HFFc6 (cell line): ENCODE data around the gene SMPD2. TPM values are rescaled to one million over a fixed set of nuclear protein-coding genes. Genes with fewer than 3 reads are reported as not detected.
"Not testable (repeated sequence)": the region's sequence is repeated elsewhere in the genome, so short reads cannot be mapped to it uniquely, and the experiment has no call there.

Experiments
- DNase-seq: peaks from one replicate; pipeline ENCODE4 v3.0.0-alpha.2; 2018
- H3K27ac Mint-ChIP-seq: 2 replicates; pipeline ENCODE4 v1.8.0; 2020; ENCODE audit warnings: mild to moderate bottlenecking, mixed read lengths
- H3K27me3 Mint-ChIP-seq: 2 replicates; pipeline ENCODE4 v1.8.0; 2021; ENCODE audit warnings: mild to moderate bottlenecking, moderate library complexity, mixed read lengths; ENCODE audit not compliant: insufficient read depth
- H3K36me3 Mint-ChIP-seq: 2 replicates; pipeline ENCODE4 v1.8.0; 2021; ENCODE audit warnings: low read depth, mixed read lengths
- H3K4me1 Mint-ChIP-seq: 2 replicates; pipeline ENCODE4 v1.8.0; 2020; ENCODE audit warnings: low read depth, mixed read lengths
- H3K4me3 Mint-ChIP-seq: 2 replicates; pipeline ENCODE4 v1.8.0; 2020; ENCODE audit warnings: mild to moderate bottlenecking, moderate library complexity, mixed read lengths
- H3K9me3 Mint-ChIP-seq: 2 replicates; pipeline ENCODE4 v1.8.0; 2020; ENCODE audit warnings: mild to moderate bottlenecking, mixed read lengths
- total RNA-seq, 6 experiments: library from RNA; stranded (reverse); fragmentation: NEBNext Ultra II Directional; extraction: Animal tissue kit (Norgen Biotek cat#: 25700); gene quantifications; 2 replicates in 1 of 6; 3 replicates in 5 of 6; pipeline ENCODE4 v1.2.3, GENCODE V29; 2021
- TF ChIP-seq, protein P1 (sequence below): fragments of 200-600 bp; sonication (generic); IDR thresholded peaks from 2 replicates; pipeline ENCODE4 v1.5.0; 2021; ENCODE audit warnings: antibody characterized with exemption, mild to moderate bottlenecking

SMPD2 gene
- total RNA-seq, 6 experiments from 2014 or later: 5.0 to 7.4 (median 5.7) TPM

DNA sequence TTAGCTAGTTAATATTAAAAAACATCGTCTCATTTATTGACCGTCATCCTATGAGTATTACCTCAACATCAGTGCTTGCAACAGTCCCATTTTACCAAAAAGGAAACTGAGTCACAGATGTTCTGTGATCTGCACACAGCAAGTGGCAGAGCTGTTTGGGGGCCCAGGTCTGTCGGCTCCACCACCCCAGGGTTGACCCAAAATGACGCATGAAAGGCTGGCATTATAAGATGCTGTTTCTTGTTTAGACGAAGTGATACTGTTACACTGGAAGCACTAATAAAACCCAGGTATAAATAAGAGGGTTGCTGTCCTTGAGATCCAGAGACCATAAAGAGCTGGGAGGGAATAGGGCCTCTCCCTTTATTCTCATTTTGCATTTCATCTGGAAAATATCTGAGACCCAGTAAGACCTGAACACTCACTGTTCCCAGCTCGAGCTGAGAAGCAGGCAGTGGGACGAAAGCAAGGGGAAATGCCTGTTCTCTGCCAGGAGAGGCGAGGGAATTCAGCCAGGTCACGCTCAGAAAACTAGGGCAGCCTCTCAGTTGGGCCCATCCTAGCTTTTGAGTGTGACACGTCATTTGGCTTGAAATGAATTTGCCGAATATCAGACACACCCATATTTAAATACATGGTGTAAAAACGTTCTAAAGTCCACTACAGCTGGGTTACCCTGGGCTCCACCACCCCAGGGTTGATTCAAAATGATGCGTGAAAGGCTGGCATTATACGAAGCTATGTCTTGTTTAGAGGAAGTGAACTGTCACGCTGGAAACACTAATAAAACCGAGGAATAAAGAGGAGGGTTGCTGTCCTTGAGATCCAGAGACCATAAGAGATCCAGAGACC, 16.4 kb downstream of the SMPD2 start:
- peak; percentile 80 for DNase-seq
- Mint-ChIP-seq H3K27me3 (peaks cover 7% of the 10 kb centered on the region), H3K27ac (peak overlapping the region; percentile 94), H3K36me3 (peaks cover 4% of the 10 kb centered on the region), H3K4me1 (peaks cover 48% of the 10 kb centered on the region), H3K9me3 (no peaks in the 10 kb centered on the region), H3K4me3 (peak overlapping the region; percentile 99)
- TF ChIP-seq, protein P1, sequence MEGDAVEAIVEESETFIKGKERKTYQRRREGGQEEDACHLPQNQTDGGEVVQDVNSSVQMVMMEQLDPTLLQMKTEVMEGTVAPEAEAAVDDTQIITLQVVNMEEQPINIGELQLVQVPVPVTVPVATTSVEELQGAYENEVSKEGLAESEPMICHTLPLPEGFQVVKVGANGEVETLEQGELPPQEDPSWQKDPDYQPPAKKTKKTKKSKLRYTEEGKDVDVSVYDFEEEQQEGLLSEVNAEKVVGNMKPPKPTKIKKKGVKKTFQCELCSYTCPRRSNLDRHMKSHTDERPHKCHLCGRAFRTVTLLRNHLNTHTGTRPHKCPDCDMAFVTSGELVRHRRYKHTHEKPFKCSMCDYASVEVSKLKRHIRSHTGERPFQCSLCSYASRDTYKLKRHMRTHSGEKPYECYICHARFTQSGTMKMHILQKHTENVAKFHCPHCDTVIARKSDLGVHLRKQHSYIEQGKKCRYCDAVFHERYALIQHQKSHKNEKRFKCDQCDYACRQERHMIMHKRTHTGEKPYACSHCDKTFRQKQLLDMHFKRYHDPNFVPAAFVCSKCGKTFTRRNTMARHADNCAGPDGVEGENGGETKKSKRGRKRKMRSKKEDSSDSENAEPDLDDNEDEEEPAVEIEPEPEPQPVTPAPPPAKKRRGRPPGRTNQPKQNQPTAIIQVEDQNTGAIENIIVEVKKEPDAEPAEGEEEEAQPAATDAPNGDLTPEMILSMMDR: no peak

DNA sequence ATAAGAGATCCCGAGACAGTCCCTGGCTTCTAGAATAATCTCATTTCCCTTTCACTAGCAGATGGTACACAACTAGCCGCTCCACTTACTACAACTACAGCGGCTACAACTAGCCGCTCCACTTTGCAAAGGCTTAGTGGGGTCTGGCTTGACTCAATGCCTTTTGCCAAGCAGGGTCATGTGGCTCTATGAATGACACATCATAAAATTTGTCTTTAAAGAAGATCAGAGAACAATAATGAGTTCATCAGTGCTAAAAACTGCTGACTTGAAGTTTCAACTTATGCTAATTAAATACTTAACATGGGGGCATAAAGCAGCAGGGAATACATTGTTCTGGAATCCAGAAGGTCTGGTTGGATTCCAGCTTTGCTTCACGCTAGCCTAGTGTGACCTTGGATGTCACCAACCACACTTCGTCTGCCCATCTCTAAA, 17.1 kb downstream of the SMPD2 start:
- H3K4me3 Mint-ChIP-seq: peak overlapping the region; percentile 99
- H3K27ac Mint-ChIP-seq: peak overlapping the region; percentile 94
- peaks cover 53% of the 10 kb centered on the region for H3K4me1 Mint-ChIP-seq
- H3K9me3 Mint-ChIP-seq: no peaks in the 10 kb centered on the region
- DNase-seq: no peak
- TF ChIP-seq, protein P1: no peak
- H3K27me3 Mint-ChIP-seq: peaks cover 7% of the 10 kb centered on the region
- peaks cover 10% of the 10 kb centered on the region for H3K36me3 Mint-ChIP-seq

DNA sequence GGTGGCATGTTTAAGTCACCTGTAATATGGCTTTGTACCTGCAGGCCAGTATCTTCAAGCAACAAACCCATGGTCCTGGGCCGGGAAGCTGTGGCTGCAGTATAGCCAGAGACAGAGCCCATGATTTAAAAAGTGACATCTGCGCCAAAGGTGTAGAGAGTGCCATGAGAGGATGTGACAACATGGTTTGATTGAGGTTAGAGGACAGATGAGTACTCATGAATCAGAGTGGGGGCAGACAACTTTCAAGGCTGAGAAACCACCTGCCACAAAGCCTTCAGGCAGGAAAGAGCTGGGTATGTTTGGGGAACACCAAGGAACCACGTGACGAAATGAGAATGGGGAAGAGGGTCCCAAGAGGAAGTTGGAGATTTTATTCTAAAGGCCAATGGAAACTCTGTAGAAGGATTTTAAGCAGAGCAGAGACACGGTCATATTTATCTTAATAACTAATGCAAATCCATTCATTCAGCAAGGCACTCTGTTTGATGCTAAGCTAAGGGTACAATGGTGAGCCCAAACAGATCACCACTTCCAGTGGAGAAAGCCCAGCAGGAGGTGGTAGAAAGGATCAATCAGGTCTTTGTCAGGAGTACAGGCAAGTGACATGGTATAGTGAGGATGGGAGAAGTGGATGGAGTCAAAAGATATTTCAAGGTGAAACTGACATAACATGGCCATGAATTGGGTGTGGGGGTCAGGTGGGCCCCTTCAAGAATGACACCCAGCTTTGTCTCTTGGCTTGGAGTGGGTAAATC, 18.4 kb downstream of the SMPD2 start:
- H3K9me3 Mint-ChIP-seq: no peaks in the 10 kb centered on the region
- H3K4me3 Mint-ChIP-seq: no peak overlapping the region
- no peak for DNase-seq
- no peak overlapping the region for H3K27ac Mint-ChIP-seq
- H3K36me3 Mint-ChIP-seq: peaks cover 10% of the 10 kb centered on the region
- peaks cover 51% of the 10 kb centered on the region for H3K4me1 Mint-ChIP-seq
- H3K27me3 Mint-ChIP-seq: peaks cover 7% of the 10 kb centered on the region
- TF ChIP-seq, protein P1: no peak

DNA sequence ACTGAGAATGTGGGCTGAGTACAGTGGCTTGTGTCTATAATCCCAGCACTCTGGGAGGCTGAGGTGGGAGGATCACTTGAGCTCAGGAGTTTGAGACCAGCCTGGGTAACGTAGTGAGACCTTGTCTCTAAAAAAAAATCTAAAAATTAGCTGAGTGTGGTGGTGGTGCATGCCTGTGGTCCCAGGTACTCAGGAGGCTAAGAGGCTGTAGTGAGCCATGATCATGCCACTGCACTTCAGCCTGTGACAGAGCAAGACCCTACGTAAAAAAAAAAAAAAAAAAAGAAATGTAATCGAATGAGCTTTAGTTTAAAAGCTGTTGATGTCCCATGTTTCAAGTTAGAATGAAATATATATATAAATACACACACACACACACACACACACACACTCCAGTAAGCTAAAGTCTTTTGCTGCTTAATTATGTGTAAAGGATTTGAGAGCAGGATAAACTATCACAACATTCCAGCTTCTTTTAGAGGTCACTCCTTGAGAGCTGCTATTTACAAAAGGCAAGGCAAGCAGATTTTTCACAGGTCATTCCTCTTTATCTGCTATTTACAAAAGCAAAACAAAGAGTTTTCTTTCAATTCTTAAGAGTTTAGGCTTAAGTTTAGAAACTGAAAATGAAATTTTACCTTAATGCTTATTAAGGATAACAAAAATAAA, 19.8 kb downstream of the SMPD2 start:
- TF ChIP-seq, protein P1: no peak
- peaks cover 16% of the 10 kb centered on the region for H3K36me3 Mint-ChIP-seq
- H3K4me3 Mint-ChIP-seq: no peak overlapping the region
- H3K27me3 Mint-ChIP-seq: peaks cover 4% of the 10 kb centered on the region
- H3K4me1 Mint-ChIP-seq: peaks cover 43% of the 10 kb centered on the region
- no peak for DNase-seq
- H3K27ac Mint-ChIP-seq: no peak overlapping the region
- H3K9me3 Mint-ChIP-seq: no peaks in the 10 kb centered on the region

DNA sequence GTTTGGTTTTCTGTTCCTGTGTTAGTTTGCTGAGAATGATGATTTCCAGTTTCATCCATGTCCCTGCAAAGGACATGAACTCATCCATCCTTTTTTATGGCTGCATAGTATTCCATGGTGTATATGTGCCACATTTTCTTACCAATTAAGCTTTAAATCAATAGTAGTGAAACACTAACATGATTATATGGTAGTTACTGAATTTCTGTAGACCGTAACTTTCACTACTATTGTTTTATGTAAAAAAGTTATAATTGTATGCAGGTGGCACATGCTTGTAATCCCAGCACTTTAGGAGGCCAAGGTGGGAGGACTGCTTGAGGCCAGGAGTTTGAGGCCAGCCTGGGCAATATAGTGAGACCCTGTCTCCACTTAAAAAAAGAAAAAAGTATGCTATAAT, 20.7 kb downstream of the SMPD2 start:
- not testable (repeated sequence) for DNase-seq, H3K9me3 Mint-ChIP-seq, H3K4me3 Mint-ChIP-seq, H3K27ac Mint-ChIP-seq, H3K27me3 Mint-ChIP-seq
- Mint-ChIP-seq H3K36me3 (peaks cover 25% of the 10 kb centered on the region), H3K4me1 (peaks cover 43% of the 10 kb centered on the region)
